Spleen (tissue), 11 donors: ENCODE data around the gene GGACT. TPM values are rescaled to one million over a fixed set of nuclear protein-coding genes. Genes with fewer than 3 reads are reported as not detected.
"Not testable (repeated sequence)": the region's sequence is repeated elsewhere in the genome, so short reads cannot be mapped to it uniquely, and the experiment has no call there.

Source experiments
- DNase-seq: peaks from one replicate; pipeline ENCODE4 v3.0.0-alpha.2; 2020
- H3K27ac ChIP-seq, 8 donors: fragments of 200-600 bp; sonication (generic) in 7 of 8; 1 replicate in 4 of 8; 2 replicates in 4 of 8; pipeline versions ENCODE4 v1.5.0 to v1.8.0; 2016 to 2021; ENCODE audit warnings: inconsistent platforms in 4 of 8, mild to moderate bottlenecking in 4 of 8, moderate library complexity in 1 of 8
- H3K27me3 ChIP-seq, 7 donors: fragments of 200-600 bp; sonication (generic) in 6 of 7; replicated peaks in 1 of 7; 1 replicate in 4 of 7; 2 replicates in 3 of 7; pipeline versions ENCODE4 v1.5.0 to v1.8.0; 2016 to 2021; ENCODE audit warnings: inconsistent platforms in 3 of 7, mild to moderate bottlenecking in 1 of 7
- H3K36me3 ChIP-seq, 6 donors: fragments of 200-600 bp; sonication (generic) in 5 of 6; 1 replicate in 4 of 6; 2 replicates in 2 of 6; pipeline versions ENCODE4 v1.5.0 to v1.8.0; 2016 to 2021; ENCODE audit warnings: inconsistent platforms in 2 of 6
- H3K4me1 ChIP-seq, 6 donors: fragments of 200-600 bp; sonication (generic) in 5 of 6; 1 replicate in 3 of 6; 2 replicates in 3 of 6; pipeline versions ENCODE4 v1.5.0 to v1.8.0; 2016 to 2021; ENCODE audit warnings: inconsistent platforms in 3 of 6
- H3K4me3 ChIP-seq, 8 donors: fragments of 200-600 bp; sonication (generic) in 7 of 8; 1 replicate in 4 of 8; 2 replicates in 4 of 8; pipeline versions ENCODE4 v1.5.0 to v1.8.0; 2016 to 2021; ENCODE audit warnings: inconsistent platforms in 4 of 8, mild to moderate bottlenecking in 4 of 8, moderate library complexity in 2 of 8
- H3K9me3 ChIP-seq, 8 donors: fragments of 200-600 bp; sonication (generic) in 7 of 8; 1 replicate in 4 of 8; 2 replicates in 4 of 8; pipeline versions ENCODE4 v1.5.0 to v1.8.0; 2016 to 2021; ENCODE audit warnings: inconsistent platforms in 4 of 8
- CTCF ChIP-seq, 11 experiments: fragments of 200-600 bp in 7 of 11; fragments of 450-650 bp in 4 of 11; sonication (generic) in 4 of 11; IDR thresholded peaks in 8 of 11; conservative IDR thresholded peaks in 3 of 11; 1 replicate in 7 of 11; 2 replicates in 4 of 11; pipeline versions ENCODE4 v1.4.0 to v1.8.0; 2016 to 2021; ENCODE audit warnings: antibody characterized with exemption in 11 of 11, inconsistent platforms in 4 of 11, mild to moderate bottlenecking in 1 of 11
- POLR2A ChIP-seq, 3 donors: fragments of 450-650 bp; IDR thresholded peaks; one replicate each; pipeline ENCODE4 v1.5.1; 2017; ENCODE audit warnings: antibody characterized with exemption in 3 of 3, mild to moderate bottlenecking in 1 of 3
- POLR2AphosphoS5 ChIP-seq, 3 donors: sonication (generic); formaldehyde crosslinking; IDR thresholded peaks; one replicate each; pipeline ENCODE4 v1.5.1; 2017; ENCODE audit warnings: antibody characterized with exemption in 3 of 3
- WGBS, 5 donors: extraction: QIAGEN DNeasy Blood & Tissue Kit in 3 of 5; methylation state at CpG; one replicate each; pipeline versions ENCODE4 v1.1.5 to v1.1.7; 2013 to 2018; 5-methylcytosine and 5-hydroxymethylcytosine counted together
- intact Hi-C: fragments of 100-400 bp; cut with DNase I; formaldehyde crosslinking; loops from one replicate; pipeline ENCODE4 v1.15.0; 2023; ENCODE audit warnings: low total_unique reads
- polyA plus RNA-seq, 3 donors: library from polyadenylated mRNA; stranded (reverse); fragments of 200-250 nt; gene quantifications; one replicate each; pipeline ENCODE4 v1.2.1, GENCODE V29; 2013
- total RNA-seq, 7 donors: library from RNA; depleted of rRNA in 3 of 7; stranded (reverse); fragments of >200 nt in 3 of 7; fragmentation: NEBNext Ultra II Directional in 4 of 7; extraction: Animal tissue kit (Norgen Biotek cat#: 25700) in 4 of 7; gene quantifications; one replicate each; pipeline versions ENCODE4 v1.1.0 to v1.2.1, GENCODE V29; 2016 to 2021
- donor health status: healthy with polysubstance abuse.
- donor health status: DM: no; HTN: no; CAD: no; lungs with moderate emphysema.
- donor health status: DM: no; HTN: no; CAD: no.
- donor health status: Bipolar disorder and iron deficiency.
- donor health status: healthy.
- donor health status: DM: no; HTN: no; CAD: no.
- donor health status: DM: yes; HTN: yes; CAD: no.

GGACT gene
- total and polyA plus RNA-seq, 10 donors: 1.9 to 19.7 (median 3.9) TPM

GRCh38 chr13:100584896-100585295, 3.7 kb downstream of the GGACT start:
- Histone ChIP-seq H3K27ac (no peak overlapping the region), H3K4me3 (no peak overlapping the region), H3K36me3 (peaks cover 0 to 24% (median 0%) of the 10 kb centered on the region in 6 donors), H3K27me3 (no peaks in the 10 kb centered on the region), H3K4me1 (peaks cover 0 to 26% (median 16%) of the 10 kb centered on the region in 6 donors), H3K9me3 (no peaks in the 10 kb centered on the region)
- TF ChIP-seq POLR2A (IDR thresholded peaks at IDR 0.05) (no peak), CTCF (IDR thresholded peaks at IDR 0.05 in 8 of 11, conservative IDR thresholded peaks at IDR 0.05 in 3 of 11) (no peak), POLR2AphosphoS5 (IDR thresholded peaks at IDR 0.05) (no peak)
- DNase-seq: no peak
- intact Hi-C loops: no loop called here
- WGBS, 5 donors: 59 to 76% (median 65%) methylated on average over 5 of the region's 5 CpGs

DNA sequence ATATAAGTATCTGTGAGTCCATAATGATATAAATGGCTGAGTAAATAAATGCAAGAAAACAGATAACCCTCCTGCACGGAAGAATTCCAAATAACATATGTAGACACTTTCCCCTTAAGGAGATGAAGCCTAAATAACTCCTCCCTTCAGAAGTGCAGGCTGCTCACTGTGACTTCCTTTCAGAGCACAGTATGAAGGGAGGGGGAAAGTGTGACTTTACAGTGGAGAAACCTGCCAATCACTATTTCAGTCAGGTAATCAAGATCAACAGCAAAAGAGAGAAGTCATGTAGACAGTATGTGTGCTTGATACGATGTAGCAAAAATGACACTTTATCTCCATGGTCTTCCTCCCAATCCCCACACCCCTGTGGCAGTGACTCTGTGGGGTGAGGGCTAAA, 7.1 kb downstream of the GGACT start:
- 90 to 95% (median 94%) methylated on average over 2 of the region's 2 CpGs for WGBS, 5 donors
- Histone ChIP-seq H3K4me1 (no peaks in the 10 kb centered on the region), H3K36me3 (peaks cover 0 to 46% (median 0%) of the 10 kb centered on the region in 6 donors), H3K4me3 (no peak overlapping the region), H3K27ac (no peak overlapping the region), H3K9me3 (no peaks in the 10 kb centered on the region), H3K27me3 (no peaks in the 10 kb centered on the region)
- no peak for TF ChIP-seq POLR2A (IDR thresholded peaks at IDR 0.05)
- TF ChIP-seq CTCF (IDR thresholded peaks at IDR 0.05 in 8 of 11, conservative IDR thresholded peaks at IDR 0.05 in 3 of 11): no peak
- no peak for TF ChIP-seq POLR2AphosphoS5 (IDR thresholded peaks at IDR 0.05)
- DNase-seq: no peak
- intact Hi-C loops: no loop called here

GRCh38 chr13:100581030-100581429, 7.6 kb downstream of the GGACT start:
- Histone ChIP-seq H3K9me3 (no peaks in the 10 kb centered on the region), H3K4me3 (no peak overlapping the region), H3K27me3 (no peaks in the 10 kb centered on the region), H3K27ac (no peak overlapping the region), H3K36me3 (peaks cover 0 to 46% (median 0%) of the 10 kb centered on the region in 6 donors), H3K4me1 (no peaks in the 10 kb centered on the region)
- DNase-seq: no peak
- TF ChIP-seq POLR2A (IDR thresholded peaks at IDR 0.05) (no peak), POLR2AphosphoS5 (IDR thresholded peaks at IDR 0.05) (no peak), CTCF (IDR thresholded peaks at IDR 0.05 in 8 of 11, conservative IDR thresholded peaks at IDR 0.05 in 3 of 11) (no peak)
- WGBS, 5 donors: 85 to 96% (median 92%) methylated on average over 4 of the region's 4 CpGs
- intact Hi-C loops: no loop called here

DNA sequence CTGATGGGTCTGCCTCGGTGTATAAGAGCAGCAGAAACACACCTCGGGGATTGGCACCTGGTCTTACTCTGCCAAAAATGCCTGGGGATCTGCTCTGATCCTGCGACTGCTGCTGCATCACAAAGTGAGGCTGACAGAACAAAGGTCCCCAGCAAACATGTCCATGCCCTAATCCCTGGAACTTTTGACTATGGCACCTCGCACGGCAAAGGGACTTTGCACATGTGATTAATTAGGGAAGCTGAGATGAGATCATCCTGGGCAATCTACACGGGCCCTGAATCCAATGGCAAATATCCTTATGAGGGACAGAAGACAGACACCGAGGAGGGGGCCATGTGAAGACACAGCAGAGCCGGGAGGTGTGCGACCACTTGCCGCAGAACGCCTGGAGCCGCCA, 8.5 kb downstream of the GGACT start:
- Histone ChIP-seq H3K4me1 (no peaks in the 10 kb centered on the region), H3K27me3 (no peaks in the 10 kb centered on the region), H3K27ac (no peak overlapping the region), H3K36me3 (peaks cover 0 to 46% (median 0%) of the 10 kb centered on the region in 6 donors), H3K9me3 (no peaks in the 10 kb centered on the region), H3K4me3 (no peak overlapping the region)
- WGBS, 5 donors: 95 to 97% (median 97%) methylated on average over 12 of the region's 12 CpGs
- no peak for TF ChIP-seq POLR2A (IDR thresholded peaks at IDR 0.05)
- TF ChIP-seq POLR2AphosphoS5 (IDR thresholded peaks at IDR 0.05): no peak
- no peak for TF ChIP-seq CTCF (IDR thresholded peaks at IDR 0.05 in 8 of 11, conservative IDR thresholded peaks at IDR 0.05 in 3 of 11)
- intact Hi-C loops: no loop called here
- no peak for DNase-seq

- WGBS, 5 donors: 94 to 96% (median 96%) methylated on average over 4 of the region's 4 CpGs
- H3K4me3 ChIP-seq, H3K9me3 ChIP-seq, intact Hi-C loops, H3K27me3 ChIP-seq, H3K4me1 ChIP-seq, DNase-seq, H3K27ac ChIP-seq: not testable (repeated sequence)
- H3K36me3 ChIP-seq: peaks cover 0 to 44% (median 0%) of the 10 kb centered on the region in 6 donors
These were observed 11.3 kb downstream of the GGACT start for GRCh38 chr13:100577239-100577638.
